LNCAP (cell line): Measurements from ENCODE around the gene NRL.

Experiments
- TF ChIP-seq, protein P1 (sequence below): fragments of 450-650 bp; IDR thresholded peaks from 2 replicates; pipeline ENCODE4 v1.5.1; 2017; ENCODE audit warnings: mild to moderate bottlenecking

Gene NRL

DNA sequence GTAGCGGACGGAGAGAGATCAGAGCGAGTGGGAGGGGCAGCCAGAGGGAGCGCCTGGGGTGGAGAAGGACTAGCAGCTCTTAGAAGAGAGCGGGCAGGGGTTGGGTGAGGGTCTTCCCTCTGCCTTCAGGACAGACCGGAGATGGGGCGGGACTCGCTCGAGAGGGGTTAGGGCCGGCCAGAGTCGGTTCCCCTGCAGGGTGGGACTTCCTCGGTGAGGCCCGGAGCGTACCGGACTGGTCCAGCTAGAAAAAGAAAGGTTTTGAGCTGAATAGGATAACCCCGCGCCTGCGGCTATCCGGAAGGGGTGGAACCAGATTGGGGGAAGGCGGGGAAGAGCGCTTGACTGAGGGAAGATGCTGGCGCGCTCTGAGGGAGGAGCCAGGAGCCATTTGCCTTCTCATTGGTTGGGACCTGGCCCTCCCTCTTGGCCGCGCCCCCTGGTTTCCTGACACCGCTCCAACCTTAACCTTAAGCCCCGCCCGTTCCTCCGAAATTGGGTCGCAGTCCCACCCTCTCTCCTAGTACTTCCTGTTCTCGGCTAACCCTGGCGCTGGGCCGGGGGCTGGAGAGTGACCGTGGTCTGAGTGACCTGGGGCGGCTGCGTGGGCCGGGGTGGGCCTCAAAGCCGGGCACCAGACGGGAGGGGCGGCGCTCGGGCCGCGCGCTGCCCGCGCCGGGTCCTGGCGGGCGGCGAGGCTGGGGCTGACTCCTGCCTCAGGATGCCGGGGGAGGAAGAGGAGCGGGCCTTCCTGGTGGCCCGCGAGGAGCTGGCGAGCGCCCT is 32.4 kb upstream of the NRL start, which contains the start of gene RNF31:
TSS of gene RNF31 (plus strand) at position 521 of the 783 bp plus-strand sequence. CDS start at position 722, 201 bp downstream.
- TF ChIP-seq, protein P1, sequence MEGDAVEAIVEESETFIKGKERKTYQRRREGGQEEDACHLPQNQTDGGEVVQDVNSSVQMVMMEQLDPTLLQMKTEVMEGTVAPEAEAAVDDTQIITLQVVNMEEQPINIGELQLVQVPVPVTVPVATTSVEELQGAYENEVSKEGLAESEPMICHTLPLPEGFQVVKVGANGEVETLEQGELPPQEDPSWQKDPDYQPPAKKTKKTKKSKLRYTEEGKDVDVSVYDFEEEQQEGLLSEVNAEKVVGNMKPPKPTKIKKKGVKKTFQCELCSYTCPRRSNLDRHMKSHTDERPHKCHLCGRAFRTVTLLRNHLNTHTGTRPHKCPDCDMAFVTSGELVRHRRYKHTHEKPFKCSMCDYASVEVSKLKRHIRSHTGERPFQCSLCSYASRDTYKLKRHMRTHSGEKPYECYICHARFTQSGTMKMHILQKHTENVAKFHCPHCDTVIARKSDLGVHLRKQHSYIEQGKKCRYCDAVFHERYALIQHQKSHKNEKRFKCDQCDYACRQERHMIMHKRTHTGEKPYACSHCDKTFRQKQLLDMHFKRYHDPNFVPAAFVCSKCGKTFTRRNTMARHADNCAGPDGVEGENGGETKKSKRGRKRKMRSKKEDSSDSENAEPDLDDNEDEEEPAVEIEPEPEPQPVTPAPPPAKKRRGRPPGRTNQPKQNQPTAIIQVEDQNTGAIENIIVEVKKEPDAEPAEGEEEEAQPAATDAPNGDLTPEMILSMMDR: no peak

DNA sequence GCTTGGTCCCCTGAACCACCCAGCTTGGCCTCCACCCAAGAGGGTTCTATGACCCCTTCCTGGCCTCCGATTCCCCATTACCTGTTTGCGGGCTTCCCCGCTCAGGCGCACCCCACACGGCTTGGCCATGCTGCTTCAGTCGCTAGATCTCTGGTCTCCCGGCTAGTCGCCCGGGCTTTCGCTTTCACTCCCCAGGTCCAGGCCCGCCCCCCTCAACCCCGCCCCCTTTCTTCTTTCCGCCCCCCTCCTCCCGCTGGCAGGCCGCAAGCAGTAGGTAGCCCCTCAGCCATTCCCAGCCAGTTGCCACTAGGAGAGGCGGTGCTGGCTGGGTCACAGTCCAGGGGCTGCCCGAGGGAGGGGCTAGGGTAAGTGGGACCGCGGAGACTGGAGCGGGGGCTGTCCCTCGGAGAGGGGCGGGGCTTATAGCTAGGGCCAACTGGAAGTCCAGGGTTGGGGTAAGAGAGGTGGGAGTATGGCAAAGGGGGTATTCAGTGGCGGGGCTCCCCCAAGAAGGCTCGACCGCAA is 31.8 kb upstream of the NRL start, which contains the start of gene PSME2:
TSS of gene PSME2 (minus strand) at position 158 of the 525 bp plus-strand sequence. CDS start at position 129, 29 bp downstream.
- TF ChIP-seq, protein P1: no peak

DNA sequence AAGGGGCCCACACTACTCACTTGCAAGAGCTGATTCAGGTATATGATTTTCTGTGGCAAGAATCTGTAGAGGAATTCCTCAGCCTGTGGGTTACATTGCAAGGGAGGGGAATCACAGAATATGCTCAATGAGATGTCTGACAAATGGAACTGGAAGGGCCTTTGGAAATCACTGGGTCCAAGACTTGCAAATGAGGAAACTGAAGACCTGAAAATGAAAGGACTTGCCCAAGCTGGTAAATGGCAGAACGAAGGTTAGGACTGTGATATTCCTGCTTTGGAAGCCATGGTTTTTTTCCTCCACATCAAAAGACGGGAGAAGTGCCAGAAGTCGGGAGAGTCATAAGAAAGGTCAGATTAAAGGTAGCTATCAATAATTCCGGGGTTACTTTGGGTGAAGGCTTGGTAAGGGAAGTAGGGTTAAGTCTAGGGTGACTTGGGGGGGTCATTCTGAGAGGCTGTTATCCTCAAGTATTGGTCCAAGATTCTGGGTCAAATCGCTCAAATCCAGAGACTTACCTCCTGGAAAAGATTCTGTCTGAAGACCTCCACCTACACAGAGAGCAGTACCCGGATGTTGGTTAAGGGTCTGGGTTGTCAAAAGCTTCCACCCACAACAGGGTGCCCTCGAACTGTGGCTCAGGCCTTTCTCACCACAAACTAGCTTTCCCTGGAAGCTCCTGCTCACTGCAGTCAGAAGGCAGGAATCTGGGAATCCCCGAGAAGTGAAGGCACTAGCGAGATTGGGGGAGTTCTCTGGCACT is 31.1 kb upstream of the NRL start:
- TF ChIP-seq, protein P1: no peak

DNA sequence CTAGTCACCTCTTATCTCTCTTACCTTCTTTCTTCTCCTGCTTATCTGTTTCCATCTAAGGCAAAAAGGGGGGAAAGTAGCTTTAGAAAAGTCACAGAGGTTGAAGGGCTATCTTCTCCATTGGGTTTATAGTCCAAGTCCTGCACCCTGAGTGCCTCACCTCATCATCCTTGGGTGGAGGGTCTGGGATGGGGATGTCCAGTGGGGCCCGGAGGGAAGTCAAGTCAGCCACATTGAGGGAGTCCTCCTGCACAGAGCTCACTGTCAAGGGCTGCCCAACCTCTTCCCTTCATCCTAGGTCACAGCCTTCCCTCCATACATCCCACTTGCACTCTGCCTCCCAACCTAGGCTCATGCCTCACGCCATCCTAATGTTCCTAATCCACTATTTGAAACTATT is 30.5 kb upstream of the NRL start:
- TF ChIP-seq, protein P1: no peak

DNA sequence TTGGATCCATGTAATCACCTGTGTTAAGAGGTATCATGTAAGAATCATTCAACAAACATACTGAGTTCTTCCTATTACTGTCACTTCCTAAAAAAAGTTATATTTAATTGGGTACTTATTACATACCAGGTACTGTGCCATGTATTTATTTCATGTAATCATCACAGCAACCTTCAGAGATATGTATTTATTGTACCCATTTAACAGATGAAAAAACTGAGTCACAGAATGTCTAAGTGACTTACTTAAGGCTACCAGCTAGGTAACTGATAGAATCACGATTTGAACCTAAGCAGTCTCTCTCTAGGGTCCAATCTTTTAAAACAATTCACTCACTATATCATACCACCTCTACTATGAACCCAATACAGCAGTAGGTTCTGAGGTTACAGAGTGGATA is 29.7 kb upstream of the NRL start:
- TF ChIP-seq, protein P1: no peak

DNA sequence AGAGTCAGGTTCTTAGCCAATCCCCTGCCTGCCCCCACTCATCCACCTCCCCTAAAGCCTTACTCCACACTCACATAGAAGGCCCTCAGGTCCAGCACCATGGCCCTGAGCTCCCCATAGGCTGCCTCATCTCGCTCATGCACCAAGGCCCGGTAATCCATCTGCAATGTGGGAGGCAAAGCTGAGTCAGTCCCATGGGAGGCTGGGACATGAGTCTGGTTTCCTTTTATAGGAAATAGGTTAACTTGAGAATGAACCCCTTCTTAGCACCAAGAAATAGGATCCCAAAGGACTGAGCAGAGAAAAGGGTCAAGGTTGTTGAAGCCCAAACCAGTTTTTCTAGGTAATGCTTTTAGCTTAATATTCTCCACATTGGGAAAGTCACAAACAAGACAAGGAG is 28.8 kb upstream of the NRL start:
- TF ChIP-seq, protein P1: no peak

DNA sequence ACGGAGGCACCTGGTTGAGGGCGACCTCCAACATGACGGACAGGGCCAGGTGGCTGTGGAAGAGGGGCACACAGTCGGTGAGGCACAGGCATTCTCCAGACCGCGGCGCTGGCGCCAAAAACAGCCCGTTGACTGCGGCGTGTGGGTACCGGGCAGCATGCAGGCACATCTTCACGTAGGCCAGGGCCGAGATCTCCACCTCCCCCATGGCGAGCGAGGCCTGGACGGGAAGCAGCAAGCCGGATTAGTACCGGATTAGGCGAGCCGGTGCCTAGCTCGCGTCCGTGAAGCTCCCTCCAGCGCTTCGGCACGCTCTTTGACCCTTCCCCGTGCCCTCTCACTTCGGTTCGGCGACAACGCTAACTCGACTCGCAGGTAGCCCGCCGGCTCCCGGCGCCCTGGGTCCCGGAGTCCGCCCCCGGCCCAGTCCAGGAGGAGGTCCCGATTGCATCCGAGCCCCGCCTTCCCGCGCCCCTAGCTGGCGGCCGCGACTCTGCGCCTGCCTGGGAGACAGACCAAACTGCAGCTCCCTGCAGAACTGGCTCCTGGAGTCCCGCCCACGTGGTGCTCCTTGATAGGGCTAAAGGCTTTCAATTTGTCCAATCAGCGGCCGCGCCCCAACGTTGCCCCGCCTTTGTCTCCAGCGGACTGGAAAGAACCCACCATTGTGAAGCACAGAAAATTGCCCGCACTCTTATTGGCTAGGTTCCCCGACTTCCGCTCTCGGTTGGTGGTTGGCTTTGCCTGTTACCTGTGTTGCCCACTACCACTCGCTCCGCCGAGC is 26.5 kb upstream of the NRL start, which contains the start of gene EMC9:
TSS of gene EMC9 (minus strand) at position 495 of the 784 bp plus-strand sequence. CDS start at position 208, 287 bp downstream.
- TF ChIP-seq, protein P1: no peak
